GM15510 (cell line): Measurements from ENCODE around the gene TEF.

Source experiments
- POLR2A ChIP-seq: IDR thresholded peaks from 3 replicates; pipeline ENCODE4 v1.6.1; 2011; ENCODE audit warnings: borderline replicate concordance; ENCODE audit not compliant: insufficient read length; ENCODE audit errors: extremely low read depth

Gene TEF

DNA sequence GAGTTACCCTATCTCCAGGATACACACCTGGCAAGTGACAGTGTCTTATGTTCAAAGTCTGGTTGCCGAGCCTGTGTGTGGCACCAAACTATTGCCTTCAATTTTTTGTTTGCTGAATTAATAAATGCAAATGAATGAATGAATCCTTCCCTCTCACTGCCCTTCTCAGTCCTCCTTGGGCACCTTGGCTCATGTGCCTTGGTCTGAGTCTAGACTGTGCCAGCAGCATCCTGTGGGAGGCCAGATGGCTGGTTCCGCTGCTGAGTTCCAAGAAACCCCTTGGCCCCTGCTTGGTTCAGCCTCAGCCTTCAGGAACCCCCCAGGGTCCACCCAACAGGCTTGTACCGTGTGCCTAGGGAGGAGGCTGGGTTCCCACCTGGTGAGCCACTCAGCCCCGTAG, 33.8 kb downstream of the TEF start:
- no peak for TF ChIP-seq POLR2A

DNA sequence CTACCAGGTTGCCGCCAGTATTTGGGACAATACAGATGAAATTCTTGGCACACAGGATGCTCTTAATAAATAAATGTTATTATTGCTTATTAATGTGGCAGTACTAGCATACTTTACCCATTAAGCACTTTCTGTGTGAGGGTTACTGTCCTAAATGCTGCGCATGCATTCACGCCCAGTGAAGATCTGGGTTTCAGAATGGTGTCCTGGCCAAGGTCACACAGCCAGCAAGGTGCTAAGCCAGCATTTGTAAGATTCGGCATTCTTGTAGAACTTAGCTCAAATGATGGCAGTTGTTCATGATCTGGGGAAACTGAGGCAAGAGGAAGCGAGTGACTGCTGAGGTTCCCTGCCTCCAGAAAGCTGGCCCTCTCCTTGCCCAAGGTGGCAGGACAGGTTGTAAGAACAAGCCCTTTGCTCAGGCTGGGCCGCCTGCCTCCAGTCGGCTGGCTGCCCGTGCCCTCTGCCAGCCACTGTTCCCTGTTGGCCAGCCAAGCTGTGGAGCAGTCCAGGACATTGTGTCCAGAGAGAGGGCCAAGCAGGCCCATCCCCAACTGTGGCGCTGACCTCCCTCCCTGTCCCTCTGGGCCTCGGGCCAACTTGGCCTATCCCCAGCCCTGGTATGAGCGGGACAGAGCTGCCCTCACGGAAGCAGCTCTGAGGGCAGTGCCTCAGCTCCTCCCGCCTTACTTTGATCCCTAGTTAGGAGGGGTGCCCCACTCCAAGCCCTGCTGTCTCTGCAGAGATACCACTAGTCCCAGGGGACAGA, 36.1 kb downstream of the TEF start:
- no peak for TF ChIP-seq POLR2A

DNA sequence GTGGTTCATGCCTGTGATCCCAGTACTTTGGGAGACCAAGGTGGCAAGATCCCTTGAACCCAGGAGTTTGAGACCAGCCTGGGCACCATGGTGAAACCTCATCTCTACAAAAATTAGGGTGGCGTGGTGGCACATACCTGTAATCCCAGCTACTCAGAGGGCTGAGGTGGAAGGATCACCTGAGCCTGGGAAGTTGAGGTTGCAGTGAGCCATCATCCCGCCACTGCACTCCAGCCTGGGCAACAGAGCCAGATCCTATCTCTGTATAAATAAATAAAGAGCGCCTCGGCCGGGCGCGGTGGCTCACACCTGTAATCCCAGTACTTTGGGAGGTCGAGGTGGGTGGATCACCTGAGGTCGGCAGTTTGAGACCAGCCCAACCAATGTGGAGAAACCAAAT, 37.0 kb downstream of the TEF start:
- no peak for TF ChIP-seq POLR2A

DNA sequence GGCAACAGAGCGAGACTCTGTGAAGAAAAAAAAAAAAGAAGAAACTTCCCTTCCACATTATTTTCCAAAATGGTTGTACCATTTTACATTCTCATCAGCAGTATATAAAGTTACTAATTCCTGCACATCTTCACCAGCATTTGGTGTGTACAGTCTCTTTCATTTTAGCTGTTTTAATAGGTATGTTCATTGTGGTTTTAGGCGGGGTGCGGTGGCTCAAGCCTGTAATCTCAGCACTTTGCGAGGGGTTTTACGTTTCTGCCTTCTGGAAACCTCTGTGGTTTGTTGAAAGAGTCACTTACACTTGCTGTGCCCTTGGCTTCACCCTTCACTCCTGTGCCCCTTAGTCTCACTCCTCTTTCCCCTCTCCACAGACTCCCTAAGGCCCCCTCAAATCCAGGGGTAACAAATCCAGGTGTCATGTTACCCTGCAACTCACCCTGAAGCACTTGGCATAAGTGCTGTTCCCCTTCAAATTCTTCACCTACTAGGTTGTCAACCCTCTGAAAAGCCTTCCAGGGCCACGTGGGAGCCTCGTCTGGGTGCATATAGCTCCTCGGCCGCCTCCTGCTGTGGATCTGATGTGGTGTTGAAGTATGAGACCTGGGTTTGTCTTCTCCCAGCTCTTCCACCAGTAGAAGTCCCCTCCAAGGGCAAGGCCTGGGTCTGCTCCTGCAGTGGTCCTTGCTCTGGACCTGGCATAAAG, 44.1 kb downstream of the TEF start:
- TF ChIP-seq POLR2A, result no peak

DNA sequence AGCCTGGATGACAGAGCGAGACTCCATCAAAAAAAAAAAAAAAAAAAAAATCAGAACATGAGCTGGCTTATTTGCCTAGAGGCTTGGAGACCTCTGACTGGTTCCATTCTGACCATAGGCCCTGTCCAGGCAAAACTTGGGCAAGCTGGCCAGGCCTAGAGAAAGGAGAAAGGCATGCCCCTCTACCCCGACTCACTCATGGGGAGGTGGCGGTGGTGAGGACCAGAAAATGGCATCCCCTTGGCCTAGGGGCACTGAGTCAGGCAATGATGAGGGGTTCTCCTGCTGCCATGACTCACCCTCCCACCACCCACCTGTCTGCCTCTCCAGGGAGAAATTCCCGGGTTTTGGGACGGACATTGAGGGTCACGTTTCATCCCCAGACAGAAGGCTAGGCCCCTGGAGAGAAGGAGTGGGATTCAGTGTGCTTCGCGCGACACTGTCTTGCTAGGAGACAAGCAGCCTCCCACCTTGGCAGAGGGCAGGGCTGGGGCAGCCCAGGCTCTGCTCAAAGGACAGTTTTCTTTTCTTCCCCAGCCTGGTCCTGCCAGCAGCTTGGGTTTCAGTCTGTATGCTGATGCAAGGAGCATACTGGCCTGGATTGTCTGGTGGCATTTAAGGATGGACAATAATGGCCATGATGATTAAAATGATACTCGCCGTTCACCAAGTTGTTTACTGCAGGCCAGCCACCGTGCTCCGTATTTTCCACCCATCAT, 47.6 kb downstream of the TEF start:
- no peak for TF ChIP-seq POLR2A

DNA sequence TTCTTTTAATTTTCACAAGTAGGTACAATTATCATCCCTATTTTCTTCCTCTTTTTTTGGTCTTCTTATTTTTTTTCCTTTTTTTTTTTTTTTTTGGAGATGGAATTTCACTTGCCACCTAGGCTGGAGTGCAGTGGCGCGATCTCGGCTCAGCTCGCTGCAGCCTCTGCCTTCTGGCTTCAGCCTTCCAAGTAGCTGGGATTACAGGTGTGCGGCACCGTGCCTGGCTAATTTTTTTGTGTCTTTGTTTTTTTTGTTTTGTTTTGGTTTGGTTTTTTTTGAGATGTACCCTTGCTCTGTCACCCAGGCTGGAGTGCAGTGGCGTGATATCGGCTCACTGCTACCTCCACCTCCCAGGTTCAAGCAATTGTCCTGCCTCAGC, 48.2 kb downstream of the TEF start:
- no peak for TF ChIP-seq POLR2A

DNA sequence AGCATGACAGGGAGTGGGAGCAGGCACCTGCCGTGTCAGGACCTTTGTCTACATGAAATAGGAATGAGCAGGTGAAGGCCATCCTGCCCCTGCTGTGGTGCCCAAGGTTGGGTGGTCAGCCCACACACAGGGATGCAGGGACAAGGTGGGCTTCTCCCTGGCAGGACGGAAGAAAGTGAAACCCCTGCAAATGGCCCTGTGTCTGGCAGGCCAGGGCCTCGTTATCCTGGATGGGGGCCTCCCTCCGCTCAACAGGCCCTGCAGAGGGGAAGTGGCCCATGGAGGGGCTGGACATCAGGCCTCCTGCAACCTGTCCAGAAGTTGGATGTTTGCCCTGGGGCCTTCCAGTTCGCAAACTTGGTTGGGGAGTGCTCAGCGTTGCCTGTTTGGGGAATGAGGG, 49.9 kb downstream of the TEF start:
- no peak for TF ChIP-seq POLR2A

DNA sequence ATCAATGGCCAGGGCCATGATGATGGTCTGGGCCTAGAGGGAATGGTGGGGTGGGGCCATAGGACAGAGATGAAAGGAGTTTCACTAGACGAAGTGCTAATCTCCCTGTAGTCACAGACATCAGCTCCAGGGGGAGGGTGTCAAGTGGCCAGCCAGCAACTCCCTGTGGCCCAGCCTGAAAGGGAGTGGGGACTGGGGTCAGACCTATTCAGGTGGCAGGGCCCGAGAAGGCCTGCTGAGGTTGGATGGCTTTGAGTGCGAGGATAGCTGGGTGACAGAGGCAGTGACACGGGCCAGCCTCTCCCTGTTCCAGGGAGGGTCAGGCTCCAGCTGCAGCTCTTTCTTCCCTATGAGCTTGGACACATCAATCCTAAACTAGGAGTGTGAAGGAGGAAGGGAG, 53.8 kb downstream of the TEF start:
- TF ChIP-seq POLR2A, result no peak

DNA sequence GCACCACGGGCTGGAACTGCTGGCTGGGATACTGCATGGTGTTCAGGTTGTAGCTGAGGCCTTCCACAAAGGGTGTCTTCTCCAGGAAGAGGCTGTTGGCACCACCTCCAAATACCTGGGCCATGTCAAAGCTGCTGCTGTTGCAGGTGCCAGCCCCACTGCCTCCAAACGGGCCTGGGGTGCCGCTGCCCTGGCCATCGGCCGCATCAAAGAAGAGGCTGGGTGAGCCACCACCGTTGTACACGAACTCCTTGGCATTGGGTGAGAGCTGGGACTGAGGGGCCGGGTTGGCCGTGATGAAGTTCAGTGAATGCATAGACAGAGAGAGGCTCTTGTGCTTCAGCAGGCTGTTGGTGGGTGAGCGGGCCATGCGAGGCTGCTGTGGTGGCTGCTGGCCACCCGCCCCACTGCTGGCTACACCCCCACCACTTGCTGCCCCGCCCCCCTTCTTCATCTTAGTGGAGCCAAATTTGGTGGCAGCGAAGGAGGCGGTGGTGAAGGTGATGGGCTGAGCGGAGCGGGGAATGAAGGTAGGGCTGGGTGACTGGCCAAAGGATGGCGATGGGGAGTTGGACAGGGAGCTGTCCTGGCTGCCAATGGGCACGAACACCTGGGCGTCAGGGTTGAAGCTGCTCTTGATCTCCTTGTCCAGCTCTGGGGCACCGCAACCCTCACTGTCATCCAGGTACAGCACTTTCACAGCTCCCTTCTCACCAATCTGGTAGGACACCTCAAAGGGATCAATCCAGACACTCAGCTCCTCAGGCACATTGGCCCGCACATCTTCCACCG, 54.8 kb downstream of the TEF start:
- TF ChIP-seq POLR2A, result no peak

DNA sequence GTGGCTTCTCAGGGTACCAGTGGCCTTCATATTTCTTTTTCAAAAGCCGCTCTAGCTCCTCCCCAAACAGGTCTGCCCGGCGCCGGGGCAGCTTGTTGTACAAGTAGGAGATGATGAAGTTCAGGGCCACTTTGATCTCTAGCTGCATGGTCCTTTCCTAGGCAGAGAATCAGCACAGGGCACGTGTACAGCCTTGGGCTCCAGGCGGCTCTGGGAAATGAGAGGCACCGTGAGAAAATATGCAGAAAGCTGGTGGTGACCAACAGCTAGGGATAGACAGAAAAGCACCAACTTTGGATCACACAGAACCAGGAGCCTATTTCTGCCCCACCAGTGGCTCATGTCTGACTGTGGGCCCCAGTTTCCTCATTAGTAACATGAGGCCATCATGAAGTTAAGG, 55.5 kb downstream of the TEF start:
- no peak for TF ChIP-seq POLR2A

DNA sequence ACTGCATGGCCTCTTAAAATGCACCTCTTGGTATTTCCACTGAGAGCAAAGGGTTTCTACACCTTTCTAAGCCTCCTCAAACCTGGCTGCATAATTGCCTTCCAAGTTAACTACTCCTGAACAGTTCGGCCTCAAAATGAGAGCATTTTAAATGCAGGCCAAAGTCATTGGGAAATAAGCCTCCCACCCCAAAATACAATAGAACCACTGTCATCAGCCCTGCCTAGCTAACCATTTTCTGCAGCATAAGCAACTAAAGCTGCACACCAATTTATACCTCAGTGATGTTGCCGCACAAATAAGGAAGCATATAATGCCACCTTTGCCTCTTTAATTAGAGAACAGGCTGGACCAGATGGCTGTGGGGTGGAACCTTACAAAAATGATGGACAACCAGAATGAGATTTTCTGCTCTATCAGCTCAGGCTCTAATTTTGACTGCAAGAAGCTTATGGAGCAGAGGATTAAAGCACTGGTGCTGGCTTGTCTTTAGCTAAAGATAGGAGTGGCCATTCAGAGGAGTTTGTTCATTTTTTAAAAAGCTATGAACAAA, 60.6 kb downstream of the TEF start:
- TF ChIP-seq POLR2A, result no peak

DNA sequence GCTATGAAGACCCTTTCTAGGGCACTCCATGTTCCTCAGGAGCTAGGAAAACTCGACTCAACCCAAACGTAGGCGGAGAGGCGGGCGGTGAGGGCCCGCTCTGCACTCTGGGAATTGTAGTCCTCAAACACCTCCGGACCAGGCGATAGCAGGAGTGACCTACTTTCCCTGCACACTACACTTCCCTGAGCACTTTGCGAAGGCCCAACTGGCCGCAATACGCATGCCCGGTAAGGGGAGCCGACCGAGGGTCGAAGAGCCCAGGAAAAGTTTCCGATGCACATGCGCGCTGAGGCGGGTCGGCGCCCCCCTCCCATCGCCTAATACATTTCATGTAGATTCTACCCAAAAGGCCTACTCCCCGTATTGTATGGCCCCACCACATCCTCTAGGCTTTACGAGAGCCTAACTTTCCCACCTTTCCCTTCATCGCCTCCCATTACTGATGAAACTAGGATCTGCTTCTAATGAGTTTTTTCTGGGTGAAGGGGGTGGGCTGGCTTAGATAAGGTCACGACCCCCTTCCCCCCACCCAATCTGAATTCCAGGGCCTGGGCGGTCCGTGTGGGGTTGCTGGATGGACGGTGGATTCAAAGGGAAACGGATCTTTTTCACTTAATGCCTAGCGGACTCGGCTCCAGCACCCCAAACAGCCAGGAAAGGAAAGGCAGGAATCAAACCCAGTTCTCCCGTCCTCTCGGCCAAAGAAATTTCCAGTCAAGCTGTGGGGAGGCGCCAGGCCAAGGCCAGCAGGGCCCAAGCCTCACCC, 62.8 kb downstream of the TEF start:
- TF ChIP-seq POLR2A, result peak; percentile 36

DNA sequence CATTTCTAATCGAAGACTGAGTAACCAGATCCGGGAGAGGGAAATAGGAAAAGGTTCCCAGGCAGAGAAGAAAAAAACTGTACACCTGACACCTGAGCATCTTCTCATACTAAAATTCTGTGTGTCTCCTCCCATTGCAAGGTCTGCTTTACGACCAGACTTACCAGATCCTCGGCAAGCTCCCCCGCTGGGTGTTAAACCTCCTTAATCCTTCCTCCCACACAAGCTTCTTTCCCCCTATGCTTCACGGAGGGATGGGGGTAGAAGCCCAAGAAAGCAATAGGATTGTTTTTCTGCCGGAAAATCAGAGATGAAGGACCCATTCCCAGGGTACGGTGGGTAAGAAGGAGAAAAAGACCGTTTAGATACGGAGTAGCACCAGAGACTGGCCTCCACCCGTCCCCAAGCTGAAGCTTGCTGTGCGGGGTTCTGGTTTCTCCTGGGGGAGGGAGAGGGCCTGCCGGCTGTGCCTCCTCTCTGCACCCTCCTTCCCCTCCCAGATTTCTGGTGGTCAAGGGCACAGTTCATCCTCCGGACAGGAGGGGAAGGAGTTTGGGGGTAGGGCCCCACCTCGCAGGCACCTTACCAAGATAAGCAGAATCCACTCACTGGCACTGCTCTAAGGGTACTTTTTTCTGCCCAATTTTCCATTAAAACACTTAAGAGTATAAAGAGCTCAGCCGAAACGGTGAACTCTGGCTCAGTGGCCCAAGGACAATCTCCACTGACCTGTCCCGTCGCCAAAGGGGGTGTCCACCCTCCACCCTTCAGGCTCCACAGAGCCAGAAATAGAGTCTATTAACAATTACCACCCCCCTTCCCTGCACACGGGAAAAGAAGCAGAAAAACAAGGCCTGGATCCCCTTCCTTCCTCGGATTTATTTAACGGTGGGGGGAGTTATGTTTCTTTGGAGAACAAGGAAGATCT, 63.7 kb downstream of the TEF start:
- no peak for TF ChIP-seq POLR2A
